ENCODE results near the gene FBXO24. TPM values are rescaled to one million over a fixed set of nuclear protein-coding genes. Genes with fewer than 3 reads are reported as not detected.
A peak's percentile ranks its signal among the peaks of the same experiment; 100 is the strongest.

FBXO24 gene
- total and polyA plus RNA-seq, 2 of the 8 experiments (the other 6 are each of a cell fraction or from before 2014, with no cell fraction given), result 0.35 to 0.57 TPM

DNA sequence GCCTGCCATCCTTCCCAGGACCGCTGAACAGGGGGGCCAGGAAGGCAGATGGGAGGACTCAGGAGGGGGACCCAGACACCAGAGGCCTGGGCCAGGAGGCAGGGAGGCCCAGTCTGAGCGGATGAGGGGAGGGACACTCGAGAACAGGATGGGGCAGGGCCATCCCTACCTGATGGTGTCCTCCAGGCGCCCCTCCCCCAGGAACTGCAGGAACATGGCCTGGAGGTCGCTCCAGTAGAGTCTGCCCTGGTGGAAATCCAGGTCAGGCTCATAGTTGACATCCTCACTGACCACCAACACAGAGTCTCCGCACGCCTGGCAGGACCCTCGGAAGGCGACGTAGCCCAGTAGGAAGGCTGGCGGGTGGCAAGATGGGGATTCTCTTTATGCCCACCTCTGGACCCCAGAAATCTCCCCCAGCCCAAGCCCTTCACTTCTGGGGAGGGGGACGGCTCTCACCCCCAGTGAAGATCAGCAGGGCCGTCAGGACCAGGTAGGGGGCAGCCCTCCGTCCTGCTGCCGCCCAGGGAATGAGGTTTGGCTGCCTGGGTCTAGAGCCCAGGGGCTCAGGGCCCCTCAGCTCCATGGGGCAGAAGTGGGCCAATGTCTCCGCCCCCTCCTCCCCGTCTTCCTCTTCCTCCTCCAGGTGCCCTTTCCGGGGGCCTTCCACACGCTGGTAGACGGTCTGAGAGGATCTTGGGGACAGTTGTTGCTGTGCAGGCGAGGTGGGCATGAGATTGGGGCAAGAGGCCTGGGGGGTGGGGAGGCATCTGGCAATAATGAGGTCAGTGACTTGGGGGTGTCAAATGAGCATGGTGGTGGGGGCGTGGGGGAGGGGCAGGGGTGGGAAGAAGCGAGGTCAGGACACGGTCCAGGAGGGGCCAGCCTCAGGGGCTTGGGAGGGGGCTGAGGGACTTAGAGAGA, 54.7 kb downstream of the FBXO24 start:
- Histone ChIP-seq H2AK5ac (ENCODE audit: low read depth, low read length) (no peak overlapping the region; the same call in 1 of the 2 replicates), H3K4me3 (ENCODE audit: extremely low read depth in 1 of 4, insufficient read depth in 2 of 4, low read depth in 3 of 4, low read length in 4 of 4) (no peak overlapping the region), H2BK15ac (ENCODE audit: low read length) (no peak overlapping the region), H3K79me2 (ENCODE audit: control insufficient read depth in 1 of 2, insufficient read depth in 2 of 2, low read length in 2 of 2) (no peaks in the 10 kb centered on the region), H2AFZ (ENCODE audit: low read length) (no peak overlapping the region), H2BK20ac (ENCODE audit: low read length) (no peak overlapping the region), H3K18ac (ENCODE audit: extremely low read depth, low read length) (no peak overlapping the region; the same call in 1 of the 2 replicates), H3K9ac (replicated peaks in 1 of 4; ENCODE audit: extremely low read depth in 1 of 4, low read depth in 3 of 4, low read length in 3 of 4) (no peak overlapping the region), H2BK120ac (replicated peaks; ENCODE audit: low read depth, low read length) (no peak overlapping the region), H2BK5ac (ENCODE audit: low read depth, low read length) (0 out of 2 replicates have a peak overlapping the region, but pooled peaks have one; percentile 24), H3K27me3 (replicated peaks in 1 of 4; ENCODE audit: control insufficient read depth in 3 of 4, extremely low read depth in 1 of 4, insufficient read depth in 3 of 4, low read length in 3 of 4) (no peaks in the 10 kb centered on the region), H3K27ac (ENCODE audit: low read depth, low read length) (no peak overlapping the region), H4K20me1 (replicated peaks in 1 of 2; ENCODE audit: control insufficient read depth in 1 of 2, insufficient read depth in 2 of 2, low read length in 2 of 2) (no peaks in the 10 kb centered on the region), H3K56ac (replicated peaks; ENCODE audit: insufficient read length, low read depth, low read length) (no peak overlapping the region), H4K5ac (ENCODE audit: insufficient read length, low read depth, low read length) (no peak overlapping the region), H3K9me3 (ENCODE audit: insufficient read depth in 2 of 2, low read depth in 1 of 2, low read length in 1 of 2) (no peaks in the 10 kb centered on the region), H2BK12ac (ENCODE audit: low read depth, low read length) (peak overlapping the region; percentile 50; the same call in 1 of the 2 replicates), H3K23ac (ENCODE audit: insufficient read length) (no peak overlapping the region), H3K14ac (ENCODE audit: insufficient read length) (no peak overlapping the region), H3K4me1 (replicated peaks in 1 of 4; ENCODE audit: control insufficient read depth in 3 of 4, insufficient read depth in 4 of 4, low read length in 3 of 4) (peaks cover 0 to 25% (median 16%) of the 10 kb centered on the region in 4 experiments; a peak in 6 of 7 replicates), H3K79me1 (ENCODE audit: low read depth, low read length) (no peaks in the 10 kb centered on the region; the same call in 1 of the 2 replicates), H4K8ac (ENCODE audit: extremely low read depth, insufficient read depth, low read length) (no peak overlapping the region), H3K4ac (replicated peaks; ENCODE audit: insufficient read length, low read depth, low read length) (no peak overlapping the region), H4K91ac (replicated peaks; ENCODE audit: insufficient read length, low read length) (no peak overlapping the region), H3K36me3 (ENCODE audit: control insufficient read depth in 2 of 4, insufficient read depth in 4 of 4, low read length in 3 of 4) (no peaks in the 10 kb centered on the region), H3K4me2 (ENCODE audit: insufficient read depth in 1 of 2, low read depth in 2 of 2, low read length in 2 of 2) (no peak overlapping the region), H3K23me2 (ENCODE audit: low read depth, low read length) (peaks cover 2% of the 10 kb centered on the region; the same call in 1 of the 2 replicates)
- ChIA-PET POLR2A (ENCODE audit: partially characterized antibody) (interaction anchor here (0.7 to 1.8 kb wide), 4 partner anchors 8 to 14 kb away, joined by 3 to 4 read pairs (median 4); no protein-coding TSS in a partner anchor), CTCF (ENCODE audit: partially characterized antibody) (interaction anchor here (0.6 to 3.9 kb wide), 8 partner anchors 11 to 725 kb away, joined by 3 to 28 read pairs (median 3); partner anchors contain the start of genes MOSPD3 and SRRT)
- no peak for TF ChIP-seq TCF12 (IDR thresholded peaks at IDR 0.05; ENCODE audit: low read depth, low read length)
- TF ChIP-seq, protein P1, sequence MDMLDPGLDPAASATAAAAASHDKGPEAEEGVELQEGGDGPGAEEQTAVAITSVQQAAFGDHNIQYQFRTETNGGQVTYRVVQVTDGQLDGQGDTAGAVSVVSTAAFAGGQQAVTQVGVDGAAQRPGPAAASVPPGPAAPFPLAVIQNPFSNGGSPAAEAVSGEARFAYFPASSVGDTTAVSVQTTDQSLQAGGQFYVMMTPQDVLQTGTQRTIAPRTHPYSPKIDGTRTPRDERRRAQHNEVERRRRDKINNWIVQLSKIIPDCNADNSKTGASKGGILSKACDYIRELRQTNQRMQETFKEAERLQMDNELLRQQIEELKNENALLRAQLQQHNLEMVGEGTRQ (IDR thresholded peaks at IDR 0.05; ENCODE audit: low read length), result no peak
- TF ChIP-seq KDM4A (IDR thresholded peaks at IDR 0.05; ENCODE audit: low read depth, low read length, severe bottlenecking), result no peak
- no peak for TF ChIP-seq SUZ12 (IDR thresholded peaks at IDR 0.05; ENCODE audit: low read length)
- TF ChIP-seq EGR1 (IDR thresholded peaks at IDR 0.05; ENCODE audit: borderline replicate concordance, low read depth, low read length), result no peak
- TF ChIP-seq RNF2 (IDR thresholded peaks at IDR 0.05; ENCODE audit: borderline replicate concordance, low read depth, low read length, missing control alignments, poor library complexity, severe bottlenecking), result no peak
- no peak for TF ChIP-seq KDM5A (IDR thresholded peaks at IDR 0.05; ENCODE audit: low read length)
- no peak for TF ChIP-seq SAP30 (IDR thresholded peaks at IDR 0.05; ENCODE audit: insufficient read depth, insufficient replicate concordance, low read length)
- TF ChIP-seq KDM1A (IDR thresholded peaks at IDR 0.05; ENCODE audit: borderline replicate concordance, low read length), result no peak
- FAIRE-seq (no peak), DNase-seq (ENCODE audit: low read depth in 1 of 2, low spot score in 2 of 2) (no peak)
- 90% methylated on average over 18 of the region's 24 CpGs; no CpG with 5 or more reads in 1 of the 2 experiments for WGBS, 2 experiments (ENCODE audit: extremely low coverage in 1 of 2, insufficient coverage in 1 of 2, insufficient read length in 1 of 2, insufficient replicate concordance in 2 of 2, low coverage in 1 of 2, low lambda C conversion rate in 2 of 2, missing lambda C conversion rate in 1 of 2)

Data from H1 (cell line).